Left lung (tissue), 10 donors: ENCODE results near the gene SPEM1. TPM values are rescaled to one million over a fixed set of nuclear protein-coding genes. Genes with fewer than 3 reads are reported as not detected.
A peak's percentile ranks its signal among the peaks of the same experiment; 100 is the strongest.

ENCODE experiments used
- ATAC-seq: fragments of 200-7000 bp; cut with Tn5 transposase; one replicate; pipeline ENCODE4 v1.9.1; 2020; ENCODE audit warnings: moderate library complexity
- DNase-seq, 4 donors: peaks; one replicate each; pipeline ENCODE4 v3.0.0-alpha.2; 2013 to 2020
- H3K27ac ChIP-seq, 2 donors: fragments of 200-600 bp; sonication (generic) in 1 of 2; one replicate each; pipeline versions ENCODE4 v1.5.0 to v1.8.0; 2020 to 2021
- H3K27me3 ChIP-seq, 2 donors: fragments of 200-600 bp; sonication (generic) in 1 of 2; one replicate each; pipeline versions ENCODE4 v1.5.0 to v1.8.0; 2020 to 2021
- H3K36me3 ChIP-seq, 2 donors: fragments of 200-600 bp; sonication (generic) in 1 of 2; one replicate each; pipeline versions ENCODE4 v1.5.0 to v1.8.0; 2020 to 2021
- H3K4me1 ChIP-seq, 2 donors: fragments of 200-600 bp; one replicate each; pipeline ENCODE4 v1.8.0; 2021
- H3K4me3 ChIP-seq, 2 donors: fragments of 200-600 bp; sonication (generic) in 1 of 2; one replicate each; pipeline versions ENCODE4 v1.5.0 to v1.8.0; 2020 to 2021; ENCODE audit warnings: mild to moderate bottlenecking in 1 of 2
- H3K9me3 ChIP-seq, 2 donors: fragments of 200-600 bp; sonication (generic) in 1 of 2; one replicate each; pipeline versions ENCODE4 v1.5.0 to v1.8.0; 2020 to 2021
- intact Hi-C, 2 donors: fragments of 100-400 bp; cut with DNase I; formaldehyde crosslinking; loops; one replicate each; pipeline versions ENCODE4 v1.11.2 to v1.14.2; 2022
- polyA plus RNA-seq, 6 donors: library from polyadenylated mRNA; unstranded; fragments of 120-200 nt; gene quantifications; one replicate each; pipeline ENCODE4 v1.2.1, GENCODE V29; 2013; ENCODE audit not compliant: insufficient read length in 6 of 6
- total RNA-seq, 2 donors: library from RNA; stranded (reverse); fragmentation: NEBNext Ultra II Directional; extraction: Animal tissue kit (Norgen Biotek cat#: 25700); gene quantifications; one replicate each; pipeline ENCODE4 v1.2.1, GENCODE V29; 2021
- TF ChIP-seq, protein P1 (sequence below), 2 donors: fragments of 200-600 bp; sonication (generic) in 1 of 2; IDR thresholded peaks; one replicate each; pipeline versions ENCODE4 v1.5.0 to v1.8.0; 2021; ENCODE audit warnings: antibody characterized with exemption in 2 of 2
- donor health status: DM: no; HTN: yes; CAD: no.
- donor health status: DM: no; HTN: no; CAD: no.

SPEM1 gene
- total and polyA plus RNA-seq, 8 donors: not detected

DNA sequence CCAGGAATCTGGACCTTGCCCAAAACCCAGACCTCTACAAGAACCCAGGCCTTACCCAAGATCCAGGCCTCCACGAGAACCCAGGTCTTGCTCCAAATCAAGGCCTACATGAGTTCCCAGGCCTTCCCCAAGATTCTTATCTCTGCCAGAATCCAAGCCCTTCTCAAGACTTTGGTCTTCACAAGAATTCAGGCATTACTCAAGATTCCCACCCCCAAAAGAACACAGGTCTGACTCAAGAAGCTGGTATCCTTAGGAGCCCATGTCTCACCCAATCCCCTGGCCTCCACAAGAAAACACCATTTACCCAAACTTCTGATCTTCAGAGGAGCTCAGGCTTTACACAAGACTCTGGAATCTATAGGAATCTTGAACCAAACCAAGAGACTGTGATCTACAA is 11.1 kb downstream of the SPEM1 start:
- intact Hi-C loops: loop anchor here in 1 of 2 donors (10.0 kb wide), 1 partner anchor 76 kb away; the partner anchor contains the start of genes KCTD11 and TMEM95
- Histone ChIP-seq H3K27me3 (no peaks in the 10 kb centered on the region), H3K4me1 (peaks cover 1 to 13% of the 10 kb centered on the region in 2 donors), H3K27ac (no peak overlapping the region), H3K9me3 (no peaks in the 10 kb centered on the region), H3K36me3 (no peaks in the 10 kb centered on the region), H3K4me3 (no peak overlapping the region)
- TF ChIP-seq, protein P1, sequence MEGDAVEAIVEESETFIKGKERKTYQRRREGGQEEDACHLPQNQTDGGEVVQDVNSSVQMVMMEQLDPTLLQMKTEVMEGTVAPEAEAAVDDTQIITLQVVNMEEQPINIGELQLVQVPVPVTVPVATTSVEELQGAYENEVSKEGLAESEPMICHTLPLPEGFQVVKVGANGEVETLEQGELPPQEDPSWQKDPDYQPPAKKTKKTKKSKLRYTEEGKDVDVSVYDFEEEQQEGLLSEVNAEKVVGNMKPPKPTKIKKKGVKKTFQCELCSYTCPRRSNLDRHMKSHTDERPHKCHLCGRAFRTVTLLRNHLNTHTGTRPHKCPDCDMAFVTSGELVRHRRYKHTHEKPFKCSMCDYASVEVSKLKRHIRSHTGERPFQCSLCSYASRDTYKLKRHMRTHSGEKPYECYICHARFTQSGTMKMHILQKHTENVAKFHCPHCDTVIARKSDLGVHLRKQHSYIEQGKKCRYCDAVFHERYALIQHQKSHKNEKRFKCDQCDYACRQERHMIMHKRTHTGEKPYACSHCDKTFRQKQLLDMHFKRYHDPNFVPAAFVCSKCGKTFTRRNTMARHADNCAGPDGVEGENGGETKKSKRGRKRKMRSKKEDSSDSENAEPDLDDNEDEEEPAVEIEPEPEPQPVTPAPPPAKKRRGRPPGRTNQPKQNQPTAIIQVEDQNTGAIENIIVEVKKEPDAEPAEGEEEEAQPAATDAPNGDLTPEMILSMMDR (IDR thresholded peaks at IDR 0.05): no peak
- ATAC-seq (no peak), DNase-seq (no peak)

DNA sequence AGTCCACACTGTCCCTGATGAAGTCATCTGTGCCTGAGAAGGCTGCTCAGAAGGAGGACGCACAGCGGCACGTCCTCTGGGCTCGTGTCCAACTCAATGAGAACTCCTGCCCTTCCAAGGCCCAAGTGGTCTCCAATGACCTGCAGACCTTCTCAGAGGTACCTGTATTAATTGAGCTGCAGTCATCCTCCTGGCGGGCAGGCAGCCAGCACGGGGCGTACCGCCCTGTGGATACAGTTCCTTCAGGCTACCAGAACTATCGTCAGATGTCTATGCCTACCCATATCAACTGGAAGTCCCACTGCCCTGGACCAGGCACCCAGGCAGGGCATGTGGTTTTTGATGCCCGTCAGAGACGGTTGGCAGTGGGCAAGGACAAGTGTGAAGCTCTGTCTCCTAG is 12.2 kb downstream of the SPEM1 start:
- ATAC-seq: no peak
- H3K4me1 ChIP-seq: peaks cover 10 to 23% of the 10 kb centered on the region in 2 donors
- TF ChIP-seq, protein P1 (IDR thresholded peaks at IDR 0.05): no peak
- no peaks in the 10 kb centered on the region for H3K9me3 ChIP-seq
- no peaks in the 10 kb centered on the region for H3K27me3 ChIP-seq
- intact Hi-C loops: loop anchor here in 1 of 2 donors (10.0 kb wide), 1 partner anchor 77 kb away; the partner anchor contains the start of genes KCTD11 and TMEM95
- DNase-seq: peak in 1 of 4 donors; percentile 40
- H3K27ac ChIP-seq: no peak overlapping the region
- no peaks in the 10 kb centered on the region for H3K36me3 ChIP-seq
- H3K4me3 ChIP-seq: no peak overlapping the region

DNA sequence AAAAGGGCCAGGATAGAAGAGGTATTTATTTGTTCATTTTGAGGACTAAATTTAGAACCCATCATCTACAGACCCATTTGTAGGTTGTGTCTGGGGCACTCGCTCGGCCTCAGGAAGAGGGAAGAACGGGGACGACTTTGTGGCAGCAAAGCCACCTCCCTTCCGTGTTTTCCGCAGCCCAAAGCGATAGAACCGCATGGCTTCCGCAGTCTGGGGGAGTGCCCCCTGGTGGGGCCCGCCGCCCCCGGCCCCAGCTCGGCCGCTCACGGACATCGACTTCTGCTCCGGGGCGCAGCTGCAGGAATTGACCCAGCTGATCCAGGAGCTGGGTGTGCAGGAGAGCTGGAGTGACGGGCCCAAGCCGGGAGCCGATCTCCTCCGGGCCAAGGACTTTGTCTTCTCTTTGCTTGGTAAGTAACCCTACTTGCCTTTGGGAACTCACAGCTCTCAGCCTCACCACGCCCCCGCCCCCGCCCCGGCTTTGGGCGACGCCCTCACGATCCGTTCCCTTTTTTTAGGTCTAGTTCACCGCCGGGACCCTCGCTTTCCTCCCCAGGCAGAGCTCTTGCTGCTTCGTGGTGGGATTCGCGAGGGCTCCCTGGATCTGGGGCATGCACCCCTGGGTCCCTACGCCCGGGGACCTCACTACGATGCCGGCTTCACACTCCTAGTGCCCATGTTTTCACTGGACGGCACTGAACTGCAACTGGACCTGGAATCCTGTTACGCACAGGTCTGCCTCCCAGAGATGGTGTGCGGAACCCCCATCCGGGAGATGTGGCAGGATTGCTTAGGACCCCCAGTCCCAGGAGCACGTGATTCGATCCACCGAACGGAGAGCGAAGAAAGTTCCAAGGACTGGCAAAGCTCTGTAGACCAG is 15.8 kb downstream of the SPEM1 start:
- TF ChIP-seq, protein P1 (IDR thresholded peaks at IDR 0.05): no peak
- H3K9me3 ChIP-seq: no peaks in the 10 kb centered on the region
- no peaks in the 10 kb centered on the region for H3K36me3 ChIP-seq
- intact Hi-C loops: loop anchor here in 1 of 2 donors (10.0 kb wide), 1 partner anchor 81 kb away; the partner anchor contains the start of genes KCTD11 and TMEM95
- peak overlapping the region; percentile 35 to 72 for H3K4me3 ChIP-seq
- H3K27ac ChIP-seq: peak overlapping the region; percentile 61 to 89
- H3K4me1 ChIP-seq: peaks cover 28 to 59% of the 10 kb centered on the region in 2 donors
- ATAC-seq (peak; percentile 42), DNase-seq (peak in 2 of 4 donors; percentile 69 to 89)
- peaks cover 17 to 30% of the 10 kb centered on the region in 2 donors for H3K27me3 ChIP-seq

DNA sequence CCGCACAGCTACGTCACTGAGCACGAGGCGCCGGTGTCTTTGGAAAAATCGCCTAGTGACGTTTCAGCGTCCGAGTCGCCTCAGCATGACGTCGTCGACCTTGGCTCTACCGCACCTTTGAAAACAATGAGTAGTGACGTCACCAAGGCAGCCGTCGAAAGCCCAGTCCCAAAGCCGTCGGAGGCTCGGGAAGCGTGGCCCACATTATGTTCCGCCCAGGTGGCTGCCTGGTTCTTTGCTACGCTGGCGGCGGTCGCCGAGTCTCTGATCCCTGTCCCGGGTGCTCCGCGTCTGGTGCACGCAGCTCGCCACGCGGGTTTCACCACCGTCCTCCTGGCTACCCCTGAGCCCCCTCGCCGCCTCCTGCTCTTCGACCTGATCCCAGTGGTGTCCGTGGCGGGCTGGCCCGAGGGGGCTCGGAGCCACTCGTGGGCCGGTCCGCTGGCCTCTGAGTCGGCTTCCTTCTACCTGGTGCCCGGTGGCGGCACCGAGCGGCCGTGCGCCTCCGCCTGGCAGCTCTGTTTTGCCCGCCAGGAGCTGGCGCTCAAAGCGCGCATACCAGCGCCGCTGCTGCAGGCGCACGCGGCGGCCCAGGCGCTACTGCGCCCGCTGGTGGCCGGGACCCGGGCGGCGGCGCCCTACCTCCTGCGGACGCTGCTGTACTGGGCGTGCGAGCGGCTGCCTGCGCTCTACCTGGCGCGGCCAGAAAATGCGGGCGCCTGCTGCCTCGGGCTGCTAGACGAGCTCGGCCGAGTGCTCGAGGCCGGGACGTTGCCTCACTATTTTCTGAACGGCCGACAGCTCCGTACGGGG is 16.6 kb downstream of the SPEM1 start:
- ATAC-seq: peak; percentile 83
- Histone ChIP-seq H3K4me1 (peaks cover 28 to 59% of the 10 kb centered on the region in 2 donors), H3K4me3 (peak overlapping the region; percentile 35 to 72), H3K27me3 (peaks cover 17 to 38% of the 10 kb centered on the region in 2 donors), H3K9me3 (no peaks in the 10 kb centered on the region), H3K27ac (peak overlapping the region; percentile 61 to 89), H3K36me3 (no peaks in the 10 kb centered on the region)
- TF ChIP-seq, protein P1 (IDR thresholded peaks at IDR 0.05): peak; percentile 80 to 81
- peak; percentile 67 to 98 (median 86) for DNase-seq
- intact Hi-C loops: loop anchor here in 1 of 2 donors (10.0 kb wide), 1 partner anchor 82 kb away; the partner anchor contains the start of genes KCTD11 and TMEM95
